ENCODE measurements around the gene ARHGEF18. TPM values are rescaled to one million over a fixed set of nuclear protein-coding genes. Genes with fewer than 3 reads are reported as not detected.

ARHGEF18 gene
- total RNA-seq, 1 donor from 2014 or later, result 44.6 TPM

GRCh38 chr19:7331446-7331845 lies 17.3 kb upstream of the ARHGEF18 start:
- TF ChIP-seq EZH2 (IDR thresholded peaks at IDR 0.05; ENCODE audit: insufficient read depth, low read length), result no peak
- no peak for TF ChIP-seq CTCF (IDR thresholded peaks at IDR 0.05; ENCODE audit: insufficient read depth, low read depth, low read length)
- H4K20me1 ChIP-seq (ENCODE audit: insufficient read depth, low read length), result no peaks in the 10 kb centered on the region
- H3K27me3 ChIP-seq (ENCODE audit: insufficient read depth, low read length), result no peaks in the 10 kb centered on the region
- Mint-ChIP-seq H3K27me3 (ENCODE audit: low read depth, unreplicated experiment) (peaks cover 11% of the 10 kb centered on the region), H3K9me3 (ENCODE audit: unreplicated experiment) (no peaks in the 10 kb centered on the region), H3K4me3 (ENCODE audit: unreplicated experiment) (no peak overlapping the region), H3K36me3 (ENCODE audit: low read depth, unreplicated experiment) (no peaks in the 10 kb centered on the region), H3K4me1 (ENCODE audit: low read depth, unreplicated experiment) (peaks cover 4% of the 10 kb centered on the region), H3K27ac (ENCODE audit: unreplicated experiment) (no peak overlapping the region)
- no peak overlapping the region for H3K9ac ChIP-seq (ENCODE audit: low read length)
- FAIRE-seq (no peak), DNase-seq (ENCODE audit: low read depth) (no peak)
- no peak overlapping the region for H3K4me3 ChIP-seq (ENCODE audit: insufficient read depth, low read depth, low read length)
- no peak overlapping the region for H2AFZ ChIP-seq (ENCODE audit: low read depth, low read length)
- no peaks in the 10 kb centered on the region for H3K36me3 ChIP-seq (ENCODE audit: insufficient read depth, low read length)
- no peak overlapping the region for H3K27ac ChIP-seq (ENCODE audit: low read depth, low read length)
- H3K9me3 ChIP-seq (ENCODE audit: insufficient read depth, low read depth, low read length), result peaks cover 3% of the 10 kb centered on the region
- no peaks in the 10 kb centered on the region for H3K4me1 ChIP-seq (ENCODE audit: insufficient read depth, low read length)
- H3K79me2 ChIP-seq (ENCODE audit: insufficient read depth, low read length), result no peaks in the 10 kb centered on the region
- no peak overlapping the region for H3K4me2 ChIP-seq (ENCODE audit: low read length)

- no peak overlapping the region for H3K27ac ChIP-seq (ENCODE audit: low read depth, low read length)
- TF ChIP-seq CTCF (IDR thresholded peaks at IDR 0.05; ENCODE audit: insufficient read depth, low read depth, low read length), result no peak
- TF ChIP-seq EZH2 (IDR thresholded peaks at IDR 0.05; ENCODE audit: insufficient read depth, low read length), result no peak
- DNase-seq (ENCODE audit: low read depth) (peak; percentile 8), FAIRE-seq (no peak)
- no peak overlapping the region for H3K9ac ChIP-seq (ENCODE audit: low read length)
- H3K36me3 ChIP-seq (ENCODE audit: insufficient read depth, low read length), result no peaks in the 10 kb centered on the region
- no peak overlapping the region for H3K4me3 ChIP-seq (ENCODE audit: insufficient read depth, low read depth, low read length)
- no peaks in the 10 kb centered on the region for H3K9me3 Mint-ChIP-seq (ENCODE audit: unreplicated experiment)
- peaks cover 6% of the 10 kb centered on the region for H3K9me3 ChIP-seq (ENCODE audit: insufficient read depth, low read depth, low read length)
- H3K4me3 Mint-ChIP-seq (ENCODE audit: unreplicated experiment), result no peak overlapping the region
- H4K20me1 ChIP-seq (ENCODE audit: insufficient read depth, low read length), result no peaks in the 10 kb centered on the region
- no peak overlapping the region for H3K4me2 ChIP-seq (ENCODE audit: low read length)
- H3K79me2 ChIP-seq (ENCODE audit: insufficient read depth, low read length), result no peaks in the 10 kb centered on the region
- peaks cover 4% of the 10 kb centered on the region for H3K4me1 Mint-ChIP-seq (ENCODE audit: low read depth, unreplicated experiment)
- H3K27ac Mint-ChIP-seq (ENCODE audit: unreplicated experiment), result no peak overlapping the region
- H3K27me3 ChIP-seq (ENCODE audit: insufficient read depth, low read length), result no peaks in the 10 kb centered on the region
- no peaks in the 10 kb centered on the region for H3K4me1 ChIP-seq (ENCODE audit: insufficient read depth, low read length)
- H3K36me3 Mint-ChIP-seq (ENCODE audit: low read depth, unreplicated experiment), result no peaks in the 10 kb centered on the region
- H3K27me3 Mint-ChIP-seq (ENCODE audit: low read depth, unreplicated experiment), result peaks cover 14% of the 10 kb centered on the region
- H2AFZ ChIP-seq (ENCODE audit: low read depth, low read length), result no peak overlapping the region
Observed at GRCh38 chr19:7333198-7334118, 15.3 kb upstream of the ARHGEF18 start.
